ENCODE results near the gene CD300A. TPM values are rescaled to one million over a fixed set of nuclear protein-coding genes. Genes with fewer than 3 reads are reported as not detected.

Gene CD300A
- total RNA-seq, 1 experiment from 2014 or later = 0.71 TPM

DNA sequence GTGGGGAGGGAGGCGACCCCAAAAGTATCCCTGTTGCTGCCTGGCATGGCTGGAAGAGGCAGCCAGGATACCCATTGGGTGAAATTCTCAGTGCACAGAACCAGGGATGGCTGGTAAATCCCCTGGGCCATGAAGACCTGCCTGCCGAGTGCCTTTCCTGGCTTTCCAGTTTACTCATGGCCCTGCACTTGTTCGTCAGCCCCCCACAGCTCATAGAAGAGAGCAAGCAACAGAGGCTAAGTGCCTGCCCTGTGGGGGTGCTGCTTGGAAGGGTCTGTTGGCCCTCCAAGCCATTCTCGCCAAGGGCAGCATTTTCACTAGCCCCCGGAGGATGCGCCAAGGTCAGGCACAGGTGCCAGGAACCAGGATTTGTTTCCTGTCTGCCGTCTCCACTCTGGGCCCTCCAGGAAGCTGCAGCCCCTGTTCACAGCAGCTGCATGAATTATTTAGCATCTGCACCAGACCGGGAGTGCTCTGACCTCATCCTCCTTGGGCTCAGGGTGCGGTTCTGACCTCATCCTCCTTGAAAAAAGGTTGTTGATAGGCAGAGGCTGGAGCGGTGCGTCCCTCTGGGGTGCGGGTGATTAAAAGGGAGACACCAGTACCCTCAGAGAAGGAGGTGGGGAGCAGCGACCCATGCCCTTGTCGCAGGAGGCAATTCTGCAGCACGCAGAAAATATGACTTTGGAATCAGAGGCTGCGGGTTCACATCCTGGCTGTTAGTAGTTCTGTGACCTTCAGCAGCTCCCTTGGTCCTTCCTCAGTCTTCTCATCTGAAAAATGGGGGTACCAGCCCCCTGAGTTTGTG is 14.2 kb upstream of the CD300A start:
- TF ChIP-seq POLR2AphosphoS5 (IDR thresholded peaks at IDR 0.05; ENCODE audit: low read depth, low read length) = 0 out of 2 replicates have a peak, but pooled peaks have one; percentile 16
- no peak for TF ChIP-seq FOSL1 (IDR thresholded peaks at IDR 0.05; ENCODE audit: low read depth)
- Histone ChIP-seq H3K9ac (ENCODE audit: low read length) (no peak overlapping the region), H3K4me1 (ENCODE audit: control insufficient read depth in 1 of 2, insufficient read depth in 2 of 2, low read length in 2 of 2) (peaks cover 20 to 26% of the 10 kb centered on the region in 2 experiments), H3K79me2 (ENCODE audit: insufficient read depth, low read length) (no peaks in the 10 kb centered on the region), H4K20me1 (ENCODE audit: insufficient read depth) (no peaks in the 10 kb centered on the region), H3K4me2 (ENCODE audit: low read length) (no peak overlapping the region), H3K27me3 (ENCODE audit: insufficient read depth, low read length) (no peaks in the 10 kb centered on the region), H3K9me3 (ENCODE audit: control insufficient read depth in 1 of 2, insufficient read depth in 1 of 2, low read depth in 1 of 2, low read length in 2 of 2) (no peaks in the 10 kb centered on the region), H3K4me3 (replicated peaks in 1 of 2; ENCODE audit: low read depth in 1 of 2, low read length in 2 of 2) (no peak overlapping the region), H3K36me3 (ENCODE audit: control insufficient read depth in 1 of 2, insufficient read depth in 2 of 2, low read length in 2 of 2) (0 out of 4 replicates have a peak, but pooled peaks cover 0 to 2% of the 10 kb centered on the region in 2 experiments), H2AFZ (ENCODE audit: low read depth, low read length, poor library complexity, severe bottlenecking) (no peak overlapping the region), H3K9me2 (ENCODE audit: insufficient read depth) (no peaks in the 10 kb centered on the region), H3K27ac (ENCODE audit: low read depth, low read length) (no peak overlapping the region)
- ChIA-PET CTCF (interaction anchor here (3.8 to 4.4 kb wide), 2 partner anchors 72 to 83 kb away, joined by 43 to 111 read pairs; partner anchors contain the start of gene GPR142), RAD21 (ENCODE audit: low non-redundant PET in 1 of 2, low total read pairs in 2 of 2, uncharacterized antibody in 2 of 2, unreplicated experiment in 2 of 2) (interaction anchor here in 1 of 2 experiments (5.9 kb wide), 1 partner anchor 72 kb away, joined by 61 read pairs; no protein-coding TSS in a partner anchor), POLR2A (interaction anchor here (1.0 to 2.8 kb wide), 2 partner anchors 9 to 35 kb away, joined by 3 to 12 read pairs; no protein-coding TSS in a partner anchor)
- ATAC-seq = no peak
- no peak for DNase-seq (ENCODE audit: low read depth, low spot score)
- BruUV-seq (replicated peaks) = no TSS peak
- intact Hi-C loops (cut with micrococcal nuclease) = no loop called here

DNA sequence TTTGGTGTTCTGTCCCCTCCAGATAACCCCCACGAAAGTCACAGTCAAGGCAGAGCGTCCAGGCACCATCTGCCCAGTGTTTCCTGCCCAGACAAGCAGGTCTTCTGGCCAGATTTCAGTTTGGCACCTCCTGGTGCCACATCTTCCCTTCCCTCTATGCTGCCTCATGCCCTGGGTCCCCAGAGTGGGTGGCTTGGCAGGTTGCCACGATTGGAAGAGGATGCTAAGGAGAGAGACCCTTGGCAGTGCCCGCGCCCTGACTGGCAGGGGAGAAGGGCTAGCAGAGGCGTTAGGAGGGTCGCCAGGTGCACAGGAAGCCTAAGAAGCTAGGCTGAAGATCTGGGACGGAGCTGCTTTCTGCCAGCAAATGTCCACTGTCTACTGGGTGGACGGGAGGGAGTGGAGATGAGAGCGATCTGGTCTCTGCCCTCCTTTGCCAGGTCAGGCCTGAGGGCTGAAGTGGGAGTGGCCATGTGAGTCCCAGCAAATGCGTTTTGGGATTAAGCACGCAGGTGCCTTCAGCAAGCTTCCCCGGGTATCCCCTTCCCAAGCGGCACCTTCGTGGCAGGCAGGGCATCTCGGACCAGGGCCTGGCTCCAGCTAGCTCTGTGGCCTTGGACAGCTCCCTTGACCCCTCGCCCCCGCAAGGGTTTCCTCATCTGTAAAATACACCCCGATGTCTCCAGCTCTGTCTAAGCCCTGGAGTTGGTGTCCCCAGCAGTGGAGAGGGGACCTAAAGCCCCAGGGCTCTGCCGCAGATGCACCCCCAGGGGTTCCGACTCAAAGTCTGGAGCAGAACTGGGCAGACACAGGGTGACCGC is 13.4 kb upstream of the CD300A start:
- RAD21 ChIA-PET (ENCODE audit: low non-redundant PET in 1 of 2, low total read pairs in 2 of 2, uncharacterized antibody in 2 of 2, unreplicated experiment in 2 of 2) = interaction anchor here (0.7 to 5.9 kb wide), 5 partner anchors 10 to 85 kb away, joined by 4 to 61 read pairs (median 4); partner anchors contain the start of gene GPR142 (in 1 of the 2)
- H3K36me3 ChIP-seq (ENCODE audit: control insufficient read depth in 1 of 2, insufficient read depth in 2 of 2, low read length in 2 of 2) = no peaks in the 10 kb centered on the region
- H3K4me2 ChIP-seq (ENCODE audit: low read length) = peak overlapping the region; percentile 67
- no peaks in the 10 kb centered on the region for H3K9me2 ChIP-seq (ENCODE audit: insufficient read depth)
- no peak overlapping the region for H3K27ac ChIP-seq (ENCODE audit: low read depth, low read length)
- peaks cover 22 to 29% of the 10 kb centered on the region in 2 experiments for H3K4me1 ChIP-seq (ENCODE audit: control insufficient read depth in 1 of 2, insufficient read depth in 2 of 2, low read length in 2 of 2)
- no peaks in the 10 kb centered on the region for H4K20me1 ChIP-seq (ENCODE audit: insufficient read depth)
- H3K4me3 ChIP-seq (replicated peaks in 1 of 2; ENCODE audit: low read depth in 1 of 2, low read length in 2 of 2) = peak overlapping the region in 1 of 2 experiments; percentile 29; a peak in 1 of 4 replicates
- no peak overlapping the region; the same call in 1 of the 2 replicates for H3K9ac ChIP-seq (ENCODE audit: low read length)
- intact Hi-C loops (cut with micrococcal nuclease) = no loop called here
- 0 out of 2 replicates have a peak, but pooled peaks have one; percentile 4 for TF ChIP-seq POLR2AphosphoS5 (IDR thresholded peaks at IDR 0.05; ENCODE audit: low read depth, low read length)
- TF ChIP-seq RAD21 (IDR thresholded peaks at IDR 0.05; ENCODE audit: low read depth) = no peak
- TF ChIP-seq EZH2phosphoT487 (IDR thresholded peaks at IDR 0.05; ENCODE audit: borderline replicate concordance) = no peak
- POLR2A ChIA-PET = interaction anchor here (1.0 to 2.8 kb wide), 2 partner anchors 9 to 36 kb away, joined by 3 to 12 read pairs; no protein-coding TSS in a partner anchor
- H2AFZ ChIP-seq (ENCODE audit: low read depth, low read length, poor library complexity, severe bottlenecking) = no peak overlapping the region
- H3K79me2 ChIP-seq (ENCODE audit: insufficient read depth, low read length) = no peaks in the 10 kb centered on the region
- DNase-seq (ENCODE audit: low read depth, low spot score) = no peak
- BruUV-seq (replicated peaks) = no TSS peak
- no peaks in the 10 kb centered on the region for H3K9me3 ChIP-seq (ENCODE audit: control insufficient read depth in 1 of 2, insufficient read depth in 1 of 2, low read depth in 1 of 2, low read length in 2 of 2)
- ATAC-seq = no peak
- no peaks in the 10 kb centered on the region for H3K27me3 ChIP-seq (ENCODE audit: insufficient read depth, low read length)
- CTCF ChIA-PET = interaction anchor here (0.6 to 4.4 kb wide), 5 partner anchors 10 to 100 kb away, joined by 3 to 111 read pairs (median 4); partner anchors contain the start of gene GPR142
